ENCODE data around the gene PSTPIP1.

DNA sequence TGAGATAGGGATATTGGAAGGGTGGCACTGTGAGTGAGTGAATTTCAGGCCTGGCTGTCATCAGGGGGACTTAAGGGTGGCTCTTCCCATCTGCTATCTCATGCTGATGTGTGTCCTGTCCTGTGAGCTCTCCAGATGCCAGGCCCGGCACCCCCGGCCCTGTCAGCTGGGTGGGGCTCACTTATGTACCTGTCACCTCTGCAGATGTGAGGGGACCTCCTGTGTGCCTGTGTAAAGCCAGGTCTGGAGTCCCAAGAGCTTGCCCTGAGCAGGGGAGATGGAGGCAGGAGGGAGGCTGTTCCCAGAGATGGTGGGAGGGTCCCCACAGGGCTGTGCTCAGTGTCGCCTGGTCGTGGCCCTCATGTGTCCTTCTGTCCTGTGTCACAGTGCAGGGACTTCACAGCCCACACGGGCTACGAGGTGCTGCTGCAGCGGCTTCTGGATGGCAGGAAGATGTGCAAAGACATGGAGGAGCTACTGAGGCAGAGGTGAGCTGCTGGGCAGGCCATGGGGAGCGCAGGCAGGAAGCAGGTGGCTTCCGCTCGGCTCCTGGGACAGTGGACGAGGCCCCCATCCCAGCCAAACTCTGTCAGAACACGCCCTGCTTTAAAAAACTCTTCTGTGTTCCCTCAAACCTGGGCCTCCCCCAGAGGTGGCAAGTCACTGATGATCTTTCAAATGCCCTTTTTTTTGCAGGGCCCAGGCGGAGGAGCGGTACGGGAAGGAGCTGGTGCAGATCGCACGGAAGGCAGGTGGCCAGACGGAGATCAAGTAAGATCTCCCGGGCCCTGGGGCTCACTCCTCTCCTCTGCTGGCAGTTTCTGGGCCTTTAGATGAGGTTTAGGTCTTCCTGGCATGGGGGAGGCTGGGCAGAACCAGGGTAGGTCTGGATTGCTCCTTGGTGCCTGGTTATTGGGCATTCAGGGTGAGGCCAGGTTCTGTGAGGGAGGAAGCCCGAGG, 23.1 kb downstream of the PSTPIP1 start:
- TF ChIP-seq CTCF (IDR thresholded peaks at IDR 0.05) (no peak), ZNF138 (CRISPR knock-in tag; conservative IDR thresholded peaks at IDR 0.05) (no peak), ESRRA (CRISPR knock-in tag; IDR thresholded peaks at IDR 0.05; ENCODE audit: borderline replicate concordance) (no peak), ZNF423 (CRISPR knock-in tag; IDR thresholded peaks at IDR 0.05) (no peak), E2F1 (CRISPR knock-in tag; IDR thresholded peaks at IDR 0.05) (no peak), USF2 (CRISPR knock-in tag; IDR thresholded peaks at IDR 0.05) (no peak), NR2C2 (CRISPR knock-in tag; IDR thresholded peaks at IDR 0.05) (no peak), CBFB (CRISPR knock-in tag; IDR thresholded peaks at IDR 0.05; ENCODE audit: low read depth) (no peak)
- TF ChIP-seq, protein P1, sequence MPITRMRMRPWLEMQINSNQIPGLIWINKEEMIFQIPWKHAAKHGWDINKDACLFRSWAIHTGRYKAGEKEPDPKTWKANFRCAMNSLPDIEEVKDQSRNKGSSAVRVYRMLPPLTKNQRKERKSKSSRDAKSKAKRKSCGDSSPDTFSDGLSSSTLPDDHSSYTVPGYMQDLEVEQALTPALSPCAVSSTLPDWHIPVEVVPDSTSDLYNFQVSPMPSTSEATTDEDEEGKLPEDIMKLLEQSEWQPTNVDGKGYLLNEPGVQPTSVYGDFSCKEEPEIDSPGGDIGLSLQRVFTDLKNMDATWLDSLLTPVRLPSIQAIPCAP (CRISPR knock-in tag; IDR thresholded peaks at IDR 0.05), result no peak
- TF ChIP-seq, protein P2, sequence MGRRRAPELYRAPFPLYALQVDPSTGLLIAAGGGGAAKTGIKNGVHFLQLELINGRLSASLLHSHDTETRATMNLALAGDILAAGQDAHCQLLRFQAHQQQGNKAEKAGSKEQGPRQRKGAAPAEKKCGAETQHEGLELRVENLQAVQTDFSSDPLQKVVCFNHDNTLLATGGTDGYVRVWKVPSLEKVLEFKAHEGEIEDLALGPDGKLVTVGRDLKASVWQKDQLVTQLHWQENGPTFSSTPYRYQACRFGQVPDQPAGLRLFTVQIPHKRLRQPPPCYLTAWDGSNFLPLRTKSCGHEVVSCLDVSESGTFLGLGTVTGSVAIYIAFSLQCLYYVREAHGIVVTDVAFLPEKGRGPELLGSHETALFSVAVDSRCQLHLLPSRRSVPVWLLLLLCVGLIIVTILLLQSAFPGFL (CRISPR knock-in tag; IDR thresholded peaks at IDR 0.05; ENCODE audit: borderline replicate concordance), result no peak
- TF ChIP-seq, protein P3, sequence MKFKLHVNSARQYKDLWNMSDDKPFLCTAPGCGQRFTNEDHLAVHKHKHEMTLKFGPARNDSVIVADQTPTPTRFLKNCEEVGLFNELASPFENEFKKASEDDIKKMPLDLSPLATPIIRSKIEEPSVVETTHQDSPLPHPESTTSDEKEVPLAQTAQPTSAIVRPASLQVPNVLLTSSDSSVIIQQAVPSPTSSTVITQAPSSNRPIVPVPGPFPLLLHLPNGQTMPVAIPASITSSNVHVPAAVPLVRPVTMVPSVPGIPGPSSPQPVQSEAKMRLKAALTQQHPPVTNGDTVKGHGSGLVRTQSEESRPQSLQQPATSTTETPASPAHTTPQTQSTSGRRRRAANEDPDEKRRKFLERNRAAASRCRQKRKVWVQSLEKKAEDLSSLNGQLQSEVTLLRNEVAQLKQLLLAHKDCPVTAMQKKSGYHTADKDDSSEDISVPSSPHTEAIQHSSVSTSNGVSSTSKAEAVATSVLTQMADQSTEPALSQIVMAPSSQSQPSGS (CRISPR knock-in tag; IDR thresholded peaks at IDR 0.05; ENCODE audit: borderline replicate concordance, low read depth), result no peak

Data from WTC11 (cell line).